Measurements from ENCODE around the gene ARID1B. TPM values are rescaled to one million over a fixed set of nuclear protein-coding genes. Genes with fewer than 3 reads are reported as not detected.

ARID1B gene
- total RNA-seq, 1 experiment from 2014 or later = 58.8 TPM

GRCh38 chr6:157255079-157255478 is 477.9 kb downstream of the ARID1B start:
- no TSS peak for BruUV-seq (replicated peaks)
- Histone ChIP-seq H3K27me3 (replicated peaks; ENCODE audit: control insufficient read depth, insufficient read depth, low read length) (no peaks in the 10 kb centered on the region), H3K9me3 (no peaks in the 10 kb centered on the region), H3K4me1 (no peaks in the 10 kb centered on the region; the same call in 1 of the 2 replicates), H3K36me3 (ENCODE audit: control insufficient read depth, insufficient read depth, low read length) (no peaks in the 10 kb centered on the region), H3K4me3 (ENCODE audit: low read depth, low read length) (no peak overlapping the region)
- Mint-ChIP-seq H3K4me3 (ENCODE audit: unreplicated experiment) (no peak overlapping the region), H3K9me3 (ENCODE audit: unreplicated experiment) (no peaks in the 10 kb centered on the region), H3K4me1 (ENCODE audit: low read depth, unreplicated experiment) (no peaks in the 10 kb centered on the region), H3K27me3 (ENCODE audit: insufficient read depth, unreplicated experiment) (peaks cover 2% of the 10 kb centered on the region), H3K36me3 (ENCODE audit: insufficient read depth, unreplicated experiment) (no peaks in the 10 kb centered on the region), H3K27ac (ENCODE audit: unreplicated experiment) (no peak overlapping the region)
- intact Hi-C loops (cut with micrococcal nuclease; ENCODE audit: unreplicated experiment) = no loop called here
- ChIA-PET POLR2A (no interaction called here), CTCF (interaction anchor here (0.6 kb wide), 1 partner anchor 142 kb away, joined by 3 read pairs; no protein-coding TSS in a partner anchor)
- DNase-seq = no peak
- no peak for TF ChIP-seq CTCF (IDR thresholded peaks at IDR 0.05; ENCODE audit: insufficient read depth in 1 of 2, low read depth in 1 of 2, low read length in 1 of 2, severe bottlenecking in 1 of 2, unreplicated experiment in 1 of 2)

- POLR2A ChIA-PET = no interaction called here
- Mint-ChIP-seq H3K9me3 (ENCODE audit: unreplicated experiment) (no peaks in the 10 kb centered on the region), H3K27ac (ENCODE audit: unreplicated experiment) (no peak overlapping the region), H3K4me1 (ENCODE audit: low read depth, unreplicated experiment) (no peaks in the 10 kb centered on the region), H3K4me3 (ENCODE audit: unreplicated experiment) (no peak overlapping the region), H3K36me3 (ENCODE audit: insufficient read depth, unreplicated experiment) (no peaks in the 10 kb centered on the region), H3K27me3 (ENCODE audit: insufficient read depth, unreplicated experiment) (no peaks in the 10 kb centered on the region)
- CTCF ChIA-PET = no interaction called here
- H3K4me3 ChIP-seq (ENCODE audit: low read depth, low read length) = no peak overlapping the region
- no TSS peak for BruUV-seq (replicated peaks)
- no peaks in the 10 kb centered on the region for H3K9me3 ChIP-seq
- no peaks in the 10 kb centered on the region for H3K36me3 ChIP-seq (ENCODE audit: control insufficient read depth, insufficient read depth, low read length)
- intact Hi-C loops (cut with micrococcal nuclease; ENCODE audit: unreplicated experiment) = no loop called here
- H3K27me3 ChIP-seq (replicated peaks; ENCODE audit: control insufficient read depth, insufficient read depth, low read length) = no peaks in the 10 kb centered on the region
- no peak for DNase-seq
- no peaks in the 10 kb centered on the region for H3K4me1 ChIP-seq
- no peak for TF ChIP-seq CTCF (IDR thresholded peaks at IDR 0.05; ENCODE audit: insufficient read depth in 1 of 2, low read depth in 1 of 2, low read length in 1 of 2, severe bottlenecking in 1 of 2, unreplicated experiment in 1 of 2)
Observed at GRCh38 chr6:157258878-157259277, 481.7 kb downstream of the ARID1B start.

- CTCF ChIA-PET = no interaction called here
- no peaks in the 10 kb centered on the region for H3K4me1 ChIP-seq
- H3K27me3 ChIP-seq (replicated peaks; ENCODE audit: control insufficient read depth, insufficient read depth, low read length) = no peaks in the 10 kb centered on the region
- no peak for DNase-seq
- H3K9me3 Mint-ChIP-seq (ENCODE audit: unreplicated experiment) = no peaks in the 10 kb centered on the region
- no peaks in the 10 kb centered on the region for H3K36me3 Mint-ChIP-seq (ENCODE audit: insufficient read depth, unreplicated experiment)
- POLR2A ChIA-PET = no interaction called here
- no peaks in the 10 kb centered on the region for H3K27me3 Mint-ChIP-seq (ENCODE audit: insufficient read depth, unreplicated experiment)
- no peaks in the 10 kb centered on the region for H3K4me1 Mint-ChIP-seq (ENCODE audit: low read depth, unreplicated experiment)
- TF ChIP-seq CTCF (IDR thresholded peaks at IDR 0.05; ENCODE audit: insufficient read depth in 1 of 2, low read depth in 1 of 2, low read length in 1 of 2, severe bottlenecking in 1 of 2, unreplicated experiment in 1 of 2) = no peak
- intact Hi-C loops (cut with micrococcal nuclease; ENCODE audit: unreplicated experiment) = no loop called here
- H3K9me3 ChIP-seq = no peaks in the 10 kb centered on the region
- H3K4me3 ChIP-seq (ENCODE audit: low read depth, low read length) = no peak overlapping the region
- no peaks in the 10 kb centered on the region for H3K36me3 ChIP-seq (ENCODE audit: control insufficient read depth, insufficient read depth, low read length)
- H3K27ac Mint-ChIP-seq (ENCODE audit: unreplicated experiment) = no peak overlapping the region
- no TSS peak for BruUV-seq (replicated peaks)
- no peak overlapping the region for H3K4me3 Mint-ChIP-seq (ENCODE audit: unreplicated experiment)
Observed at GRCh38 chr6:157259443-157259842, 482.3 kb downstream of the ARID1B start.

Small RNAs within 50 kb of the gene (microRNA-seq; reads per million reads assigned to microRNA genes)
- gene MIR4466 = not detected

All from Caco-2 (cell line).